Thyroid gland (tissue), 4 donors: ENCODE measurements around the gene VAV3.

Experiments
- POLR2A ChIP-seq, 2 donors: fragments of 450-650 bp; IDR thresholded peaks; one replicate each; pipeline ENCODE4 v1.6.1; 2017; ENCODE audit warnings: antibody characterized with exemption in 2 of 2, mild to moderate bottlenecking in 2 of 2, moderate library complexity in 1 of 2
- TF ChIP-seq, protein P1 (sequence below), 6 experiments: fragments of 200-600 bp in 3 of 6; fragments of 450-650 bp in 3 of 6; sonication (generic) in 3 of 6; IDR thresholded peaks; one replicate each; pipeline ENCODE4 v1.5.1; 2016 to 2019; ENCODE audit warnings: antibody characterized with exemption in 6 of 6, mild to moderate bottlenecking in 2 of 6, inconsistent platforms in 1 of 6, moderate library complexity in 1 of 6

DNA sequence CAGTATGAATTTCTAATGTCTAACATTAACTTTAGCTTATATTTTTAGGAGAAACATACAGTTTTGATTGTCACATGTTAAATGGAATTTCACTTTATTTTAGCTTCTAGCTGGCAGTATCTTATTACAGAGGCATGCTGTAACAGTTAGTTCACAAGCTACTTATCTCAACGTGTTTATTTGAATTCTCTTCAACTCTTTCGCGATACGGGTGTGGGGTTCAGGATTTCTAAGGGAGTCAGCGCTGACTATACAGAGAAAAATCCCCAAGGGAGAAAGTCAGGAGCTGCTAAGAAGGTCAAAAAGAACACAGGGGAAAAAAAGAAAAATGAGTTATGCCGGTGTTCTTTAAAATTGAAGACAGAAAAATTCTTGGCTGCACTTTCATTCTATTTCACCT lies 296.2 kb downstream of the VAV3 start:
- TF ChIP-seq, protein P1, sequence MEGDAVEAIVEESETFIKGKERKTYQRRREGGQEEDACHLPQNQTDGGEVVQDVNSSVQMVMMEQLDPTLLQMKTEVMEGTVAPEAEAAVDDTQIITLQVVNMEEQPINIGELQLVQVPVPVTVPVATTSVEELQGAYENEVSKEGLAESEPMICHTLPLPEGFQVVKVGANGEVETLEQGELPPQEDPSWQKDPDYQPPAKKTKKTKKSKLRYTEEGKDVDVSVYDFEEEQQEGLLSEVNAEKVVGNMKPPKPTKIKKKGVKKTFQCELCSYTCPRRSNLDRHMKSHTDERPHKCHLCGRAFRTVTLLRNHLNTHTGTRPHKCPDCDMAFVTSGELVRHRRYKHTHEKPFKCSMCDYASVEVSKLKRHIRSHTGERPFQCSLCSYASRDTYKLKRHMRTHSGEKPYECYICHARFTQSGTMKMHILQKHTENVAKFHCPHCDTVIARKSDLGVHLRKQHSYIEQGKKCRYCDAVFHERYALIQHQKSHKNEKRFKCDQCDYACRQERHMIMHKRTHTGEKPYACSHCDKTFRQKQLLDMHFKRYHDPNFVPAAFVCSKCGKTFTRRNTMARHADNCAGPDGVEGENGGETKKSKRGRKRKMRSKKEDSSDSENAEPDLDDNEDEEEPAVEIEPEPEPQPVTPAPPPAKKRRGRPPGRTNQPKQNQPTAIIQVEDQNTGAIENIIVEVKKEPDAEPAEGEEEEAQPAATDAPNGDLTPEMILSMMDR (IDR thresholded peaks at IDR 0.05) = no peak
- TF ChIP-seq POLR2A (IDR thresholded peaks at IDR 0.05) = no peak
